B cell (primary cell): ENCODE data around the gene TMBIM4.

Source experiments
- EZH2 ChIP-seq: IDR thresholded peaks from 2 replicates; pipeline ENCODE4 v1.6.1; 2012; ENCODE audit warnings: borderline replicate concordance, low read depth, mild to moderate bottlenecking, moderate library complexity, low read length; ENCODE audit not compliant: insufficient read depth, poor library complexity, severe bottlenecking
- TF ChIP-seq, protein P1 (sequence below): fragments of 200-600 bp; IDR thresholded peaks from one replicate; pipeline ENCODE4 v1.8.0; 2022; ENCODE audit warnings: antibody characterized with exemption, mild to moderate bottlenecking

DNA sequence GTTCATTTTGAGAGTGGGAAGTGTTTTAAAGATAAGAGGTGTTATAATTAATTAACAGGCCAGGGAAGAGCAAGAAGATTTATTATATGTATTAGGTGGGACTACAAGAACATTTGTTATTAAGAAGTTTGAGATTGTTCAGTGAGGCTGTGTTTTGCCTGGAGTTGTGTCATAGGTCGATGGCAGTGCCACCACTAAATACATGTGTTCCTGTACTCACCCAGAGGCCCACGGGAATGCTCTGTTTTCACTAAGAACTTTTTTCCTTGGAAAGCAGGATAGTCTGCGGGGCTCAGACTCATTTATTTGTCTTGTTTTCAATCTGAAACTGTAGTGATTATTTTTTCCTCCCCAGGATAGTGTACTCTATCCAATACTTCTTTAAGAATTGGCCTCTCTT is 29.3 kb upstream of the TMBIM4 start:
- TF ChIP-seq, protein P1, sequence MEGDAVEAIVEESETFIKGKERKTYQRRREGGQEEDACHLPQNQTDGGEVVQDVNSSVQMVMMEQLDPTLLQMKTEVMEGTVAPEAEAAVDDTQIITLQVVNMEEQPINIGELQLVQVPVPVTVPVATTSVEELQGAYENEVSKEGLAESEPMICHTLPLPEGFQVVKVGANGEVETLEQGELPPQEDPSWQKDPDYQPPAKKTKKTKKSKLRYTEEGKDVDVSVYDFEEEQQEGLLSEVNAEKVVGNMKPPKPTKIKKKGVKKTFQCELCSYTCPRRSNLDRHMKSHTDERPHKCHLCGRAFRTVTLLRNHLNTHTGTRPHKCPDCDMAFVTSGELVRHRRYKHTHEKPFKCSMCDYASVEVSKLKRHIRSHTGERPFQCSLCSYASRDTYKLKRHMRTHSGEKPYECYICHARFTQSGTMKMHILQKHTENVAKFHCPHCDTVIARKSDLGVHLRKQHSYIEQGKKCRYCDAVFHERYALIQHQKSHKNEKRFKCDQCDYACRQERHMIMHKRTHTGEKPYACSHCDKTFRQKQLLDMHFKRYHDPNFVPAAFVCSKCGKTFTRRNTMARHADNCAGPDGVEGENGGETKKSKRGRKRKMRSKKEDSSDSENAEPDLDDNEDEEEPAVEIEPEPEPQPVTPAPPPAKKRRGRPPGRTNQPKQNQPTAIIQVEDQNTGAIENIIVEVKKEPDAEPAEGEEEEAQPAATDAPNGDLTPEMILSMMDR, result no peak
- TF ChIP-seq EZH2, result no peak
